IPS-18a (cell line): ENCODE data around the gene CHRDL1.
"Not testable (repeated sequence)": the region's sequence is repeated elsewhere in the genome, so short reads cannot be mapped to it uniquely, and the experiment has no call there.

Experiments used
- H3K27ac ChIP-seq: one replicate; pipeline ENCODE4 v1.5.1; 2013; ENCODE audit warnings: low read length
- H3K27me3 ChIP-seq: one replicate; pipeline ENCODE4 v1.6.1; 2013; ENCODE audit warnings: mild to moderate bottlenecking, low read length; ENCODE audit not compliant: control insufficient read depth, insufficient read depth
- H3K36me3 ChIP-seq: one replicate; pipeline ENCODE4 v1.6.1; 2013; ENCODE audit warnings: low read depth, low read length; ENCODE audit not compliant: control insufficient read depth
- H3K4me1 ChIP-seq: one replicate; pipeline ENCODE4 v1.6.1; 2013; ENCODE audit warnings: low read depth, low read length; ENCODE audit not compliant: control insufficient read depth
- H3K4me3 ChIP-seq: one replicate; pipeline ENCODE4 v1.5.1; 2013; ENCODE audit warnings: low read length
- H3K9ac ChIP-seq: one replicate; pipeline ENCODE4 v1.6.1; 2013; ENCODE audit warnings: mild to moderate bottlenecking, low read length, moderate library complexity
- H3K9me3 ChIP-seq: one replicate; pipeline ENCODE4 v1.6.1; 2013; ENCODE audit warnings: low read depth, low read length; ENCODE audit not compliant: control insufficient read depth

CHRDL1 gene

GRCh38 chrX:110795645-110796406 lies at the start of gene CHRDL1:
TSS of gene CHRDL1 (minus strand) at chrX:110795817. CDS start at chrX:110792181, 3,636 bp downstream.
- Histone ChIP-seq H3K36me3 (no peaks in the 10 kb centered on the region), H3K4me3 (peak within 1 kb of the TSS; percentile 68), H3K9ac (peak within 1 kb of the TSS; percentile 51), H3K4me1 (peaks cover 19% of the 10 kb centered on the region), H3K9me3 (no peaks in the 10 kb centered on the region), H3K27me3 (peaks cover 22% of the 10 kb centered on the region), H3K27ac (no peak within 1 kb of the TSS)

- Histone ChIP-seq H3K27me3 (no peaks in the 10 kb centered on the region), H3K4me3 (no peak overlapping the region), H3K4me1 (peaks cover 3% of the 10 kb centered on the region), H3K27ac (no peak overlapping the region), H3K9ac (no peak overlapping the region), H3K36me3 (no peaks in the 10 kb centered on the region), H3K9me3 (no peaks in the 10 kb centered on the region)
These were observed 41.4 kb upstream of the CHRDL1 start for GRCh38 chrX:110836982-110837381.

GRCh38 chrX:110836451-110836850 lies 40.8 kb upstream of the CHRDL1 start:
- Histone ChIP-seq H3K27me3 (no peaks in the 10 kb centered on the region), H3K9me3 (no peaks in the 10 kb centered on the region), H3K4me3 (no peak overlapping the region), H3K4me1 (peaks cover 3% of the 10 kb centered on the region), H3K27ac (no peak overlapping the region), H3K36me3 (no peaks in the 10 kb centered on the region), H3K9ac (no peak overlapping the region)

GRCh38 chrX:110836001-110836400 lies 40.4 kb upstream of the CHRDL1 start:
- no peaks in the 10 kb centered on the region for H3K27me3 ChIP-seq
- H3K4me3 ChIP-seq = no peak overlapping the region
- H3K4me1 ChIP-seq = peaks cover 3% of the 10 kb centered on the region
- H3K9me3 ChIP-seq = no peaks in the 10 kb centered on the region
- H3K9ac ChIP-seq = no peak overlapping the region
- no peak overlapping the region for H3K27ac ChIP-seq
- no peaks in the 10 kb centered on the region for H3K36me3 ChIP-seq

GRCh38 chrX:110825972-110826371 lies 30.4 kb upstream of the CHRDL1 start:
- Histone ChIP-seq H3K4me1 (no peaks in the 10 kb centered on the region), H3K27ac (no peak overlapping the region), H3K9ac (no peak overlapping the region), H3K4me3 (no peak overlapping the region), H3K9me3 (no peaks in the 10 kb centered on the region), H3K36me3 (no peaks in the 10 kb centered on the region), H3K27me3 (no peaks in the 10 kb centered on the region)

GRCh38 chrX:110816543-110816942 lies 20.9 kb upstream of the CHRDL1 start:
- H3K36me3 ChIP-seq, H3K9ac ChIP-seq, H3K27me3 ChIP-seq, H3K4me1 ChIP-seq, H3K4me3 ChIP-seq, H3K9me3 ChIP-seq, H3K27ac ChIP-seq: not testable (repeated sequence)

- Histone ChIP-seq H3K9me3 (no peaks in the 10 kb centered on the region), H3K27ac (no peak overlapping the region), H3K4me1 (no peaks in the 10 kb centered on the region), H3K4me3 (no peak overlapping the region), H3K9ac (no peak overlapping the region), H3K27me3 (no peaks in the 10 kb centered on the region), H3K36me3 (no peaks in the 10 kb centered on the region)
These were observed 10.5 kb upstream of the CHRDL1 start for GRCh38 chrX:110806145-110806544.

GRCh38 chrX:110805303-110805702 lies 9.7 kb upstream of the CHRDL1 start:
- H3K36me3 ChIP-seq = no peaks in the 10 kb centered on the region
- no peaks in the 10 kb centered on the region for H3K27me3 ChIP-seq
- no peak overlapping the region for H3K27ac ChIP-seq
- H3K4me3 ChIP-seq = no peak overlapping the region
- H3K4me1 ChIP-seq = no peaks in the 10 kb centered on the region
- no peak overlapping the region for H3K9ac ChIP-seq
- no peaks in the 10 kb centered on the region for H3K9me3 ChIP-seq

- H3K27me3 ChIP-seq = no peaks in the 10 kb centered on the region
- no peak overlapping the region for H3K4me3 ChIP-seq
- H3K9me3 ChIP-seq = no peaks in the 10 kb centered on the region
- no peaks in the 10 kb centered on the region for H3K4me1 ChIP-seq
- no peak overlapping the region for H3K27ac ChIP-seq
- no peaks in the 10 kb centered on the region for H3K36me3 ChIP-seq
- H3K9ac ChIP-seq = no peak overlapping the region
These were observed 8.8 kb upstream of the CHRDL1 start for GRCh38 chrX:110804446-110804845.

GRCh38 chrX:110803506-110803905 lies 7.9 kb upstream of the CHRDL1 start:
- no peak overlapping the region for H3K4me3 ChIP-seq
- H3K27me3 ChIP-seq = no peaks in the 10 kb centered on the region
- no peaks in the 10 kb centered on the region for H3K9me3 ChIP-seq
- no peak overlapping the region for H3K27ac ChIP-seq
- no peak overlapping the region for H3K9ac ChIP-seq
- H3K4me1 ChIP-seq = no peaks in the 10 kb centered on the region
- H3K36me3 ChIP-seq = no peaks in the 10 kb centered on the region

GRCh38 chrX:110796407-110796697 lies 735 bp upstream of the CHRDL1 start:
- Histone ChIP-seq H3K4me1 (peaks cover 19% of the 10 kb centered on the region), H3K27ac (no peak overlapping the region), H3K9me3 (no peaks in the 10 kb centered on the region), H3K36me3 (no peaks in the 10 kb centered on the region), H3K4me3 (peak overlapping the region; percentile 68), H3K9ac (peak overlapping the region; percentile 51), H3K27me3 (peaks cover 22% of the 10 kb centered on the region)

- H3K27ac ChIP-seq = no peak overlapping the region
- no peak overlapping the region for H3K9ac ChIP-seq
- H3K9me3 ChIP-seq = no peaks in the 10 kb centered on the region
- H3K4me3 ChIP-seq = peak overlapping the region; percentile 68
- peaks cover 22% of the 10 kb centered on the region for H3K27me3 ChIP-seq
- H3K36me3 ChIP-seq = no peaks in the 10 kb centered on the region
- H3K4me1 ChIP-seq = peaks cover 19% of the 10 kb centered on the region
These were observed 1.0 kb downstream of the CHRDL1 start for GRCh38 chrX:110794601-110795000.
